HG03097 (cell line): ENCODE data around the gene MEF2C.
"Not testable (repeated sequence)": the region's sequence is repeated elsewhere in the genome, so short reads cannot be mapped to it uniquely, and the experiment has no call there.

Source experiments
- ATAC-seq: cut with Tn5 transposase; IDR thresholded peaks from one replicate; pipeline ENCODE4 v1.9.1; 2021; ENCODE audit not compliant: unreplicated experiment, low FRiP score

Gene MEF2C

DNA sequence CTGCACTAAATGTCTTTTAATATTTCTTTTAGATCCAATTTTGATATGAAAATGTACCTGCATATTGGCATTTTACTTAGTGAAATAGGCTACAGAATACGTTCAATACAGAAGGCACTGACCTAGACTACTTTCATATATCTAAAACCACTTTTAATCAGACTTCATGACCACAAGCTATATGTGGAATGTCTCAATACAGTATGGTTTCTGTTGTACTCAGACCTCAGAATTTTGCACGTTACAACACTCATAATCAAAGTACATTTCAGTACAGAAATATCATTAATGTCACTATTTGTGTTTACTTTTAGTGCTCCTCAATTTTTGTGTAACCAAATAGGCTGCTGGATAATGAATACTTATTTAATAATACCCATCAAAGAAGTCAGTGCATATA is 74.8 kb downstream of the MEF2C start:
- peak; percentile 62 for ATAC-seq

DNA sequence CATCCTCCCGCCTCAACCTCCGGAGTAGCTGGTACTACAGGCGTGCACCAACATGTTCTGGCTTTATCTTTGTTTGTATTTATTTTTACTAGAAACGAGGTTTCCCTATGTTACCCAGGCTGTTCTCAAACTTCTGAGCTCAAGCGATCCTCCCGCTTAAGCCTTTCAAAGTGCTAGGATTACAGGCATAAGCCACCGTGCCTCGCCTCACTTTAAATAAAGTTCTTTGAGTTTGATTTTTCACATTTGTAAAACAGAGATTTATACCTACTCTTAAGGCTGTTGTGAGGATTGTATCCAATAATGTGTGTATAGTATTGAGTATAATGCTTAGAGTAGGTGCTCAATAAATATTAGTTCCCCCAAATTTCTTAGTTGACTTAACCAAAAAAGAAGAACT is 75.7 kb downstream of the MEF2C start:
- no peak for ATAC-seq

DNA sequence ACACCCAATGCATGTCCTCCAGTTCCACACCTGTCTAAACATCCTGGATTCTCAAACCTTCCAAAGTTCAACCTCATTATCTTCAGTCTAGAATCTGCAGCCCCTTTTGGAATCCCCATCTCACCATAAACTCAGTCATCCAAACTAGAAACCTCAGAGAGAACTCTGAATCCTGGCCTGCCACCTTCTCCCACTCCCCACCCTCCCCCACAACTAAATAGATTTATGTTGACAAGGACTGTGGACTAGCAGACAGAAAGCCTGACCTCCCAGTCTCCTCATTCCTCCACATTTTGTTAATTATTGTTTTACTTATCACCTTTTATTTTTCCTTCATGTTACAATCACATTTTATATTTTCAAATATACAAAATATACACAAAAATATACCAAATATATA is 76.6 kb downstream of the MEF2C start:
- no peak for ATAC-seq

DNA sequence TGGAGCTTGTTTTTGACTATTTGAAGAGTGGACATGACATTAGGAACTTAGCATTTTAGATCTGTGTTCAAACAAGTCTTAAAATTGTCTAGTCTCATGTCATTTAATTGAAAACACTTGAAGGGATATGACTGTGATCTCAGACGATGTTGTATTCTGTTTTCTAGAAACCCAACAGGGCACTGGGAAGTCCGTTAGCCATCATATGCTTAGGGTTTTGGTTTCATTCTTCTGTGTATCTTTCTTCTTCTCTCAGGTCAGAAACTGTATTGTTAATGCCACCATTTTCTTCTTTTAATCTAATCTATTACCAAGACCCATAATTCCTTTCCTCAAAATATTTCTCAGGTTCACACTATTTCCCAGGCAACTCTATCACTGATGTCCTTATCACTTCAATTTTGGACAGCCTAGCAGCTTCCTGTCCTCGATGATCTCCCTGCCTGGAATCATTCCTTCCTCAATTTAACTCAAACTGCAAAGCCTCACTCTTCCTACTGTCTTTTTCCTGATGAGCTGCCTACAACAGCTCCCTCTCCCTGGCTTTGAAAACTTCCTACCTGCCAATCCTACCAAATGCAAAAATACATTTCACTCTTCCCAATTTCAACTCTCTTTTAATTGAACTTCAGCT is 77.7 kb downstream of the MEF2C start:
- peak; percentile 76 for ATAC-seq

DNA sequence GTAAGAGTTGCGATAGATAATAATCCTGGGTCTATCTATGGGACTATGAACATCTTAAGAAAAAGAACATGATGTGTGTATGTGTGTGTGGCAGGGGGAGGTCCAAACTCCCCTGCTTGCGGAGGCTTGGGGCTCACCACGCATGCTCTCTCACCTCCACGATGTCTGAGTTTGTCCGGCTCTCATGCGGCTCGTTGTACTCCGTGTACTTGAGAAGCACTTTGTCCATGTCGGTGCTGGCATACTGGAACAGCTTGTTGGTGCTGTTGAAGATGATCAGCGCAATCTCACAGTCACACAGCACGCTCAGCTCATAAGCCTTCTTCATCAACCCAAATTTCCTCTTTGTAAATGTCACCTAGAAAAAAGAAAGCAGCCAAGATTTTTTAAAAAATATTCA is 78.5 kb downstream of the MEF2C start:
- no peak for ATAC-seq

DNA sequence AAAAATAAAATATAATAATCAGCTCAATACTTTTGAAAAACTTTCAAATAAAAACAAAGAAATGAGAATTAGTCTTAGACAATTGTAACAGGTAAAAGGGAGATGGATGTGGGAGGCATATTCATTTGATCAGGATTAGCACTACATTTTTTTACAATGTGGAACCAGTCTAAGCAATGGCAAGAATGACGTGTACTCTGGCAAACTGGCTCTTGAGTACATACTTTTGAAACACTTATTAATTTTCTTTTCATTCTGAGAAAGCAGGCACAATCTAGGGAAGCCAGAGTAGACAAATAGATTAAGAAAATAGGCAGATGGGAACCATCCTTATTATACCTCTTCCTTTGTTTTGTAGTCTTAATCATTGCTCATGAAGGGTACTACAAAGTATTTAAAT is 79.7 kb downstream of the MEF2C start:
- ATAC-seq: no peak

DNA sequence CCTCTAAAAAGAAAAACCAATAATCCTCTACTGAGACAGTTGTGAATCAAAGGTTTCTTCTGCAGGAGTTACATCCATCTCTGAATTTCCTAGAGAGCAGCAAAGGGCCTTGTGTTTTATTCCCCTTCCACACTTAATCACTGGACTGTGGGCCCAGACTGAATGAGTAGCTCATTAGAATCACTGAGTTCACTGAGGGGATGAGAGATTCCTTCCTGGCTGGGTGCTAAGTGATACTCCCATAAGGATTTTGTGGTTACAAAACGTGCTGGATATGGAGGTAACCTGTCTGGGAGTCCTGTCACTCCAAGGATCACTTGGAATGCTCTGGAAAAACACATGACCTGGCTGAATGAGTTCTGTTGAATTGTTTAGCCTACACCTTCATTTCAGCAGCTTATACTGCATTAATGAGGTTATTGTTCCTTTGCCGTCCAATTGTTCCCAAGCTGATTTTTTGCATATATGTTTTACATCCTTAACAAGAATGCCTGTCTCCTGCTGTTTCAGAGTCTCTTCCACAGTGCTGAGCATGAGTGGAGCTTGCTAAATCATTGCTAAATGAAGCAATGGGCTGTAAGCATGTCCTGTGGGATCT is 82.9 kb downstream of the MEF2C start:
- no peak for ATAC-seq

DNA sequence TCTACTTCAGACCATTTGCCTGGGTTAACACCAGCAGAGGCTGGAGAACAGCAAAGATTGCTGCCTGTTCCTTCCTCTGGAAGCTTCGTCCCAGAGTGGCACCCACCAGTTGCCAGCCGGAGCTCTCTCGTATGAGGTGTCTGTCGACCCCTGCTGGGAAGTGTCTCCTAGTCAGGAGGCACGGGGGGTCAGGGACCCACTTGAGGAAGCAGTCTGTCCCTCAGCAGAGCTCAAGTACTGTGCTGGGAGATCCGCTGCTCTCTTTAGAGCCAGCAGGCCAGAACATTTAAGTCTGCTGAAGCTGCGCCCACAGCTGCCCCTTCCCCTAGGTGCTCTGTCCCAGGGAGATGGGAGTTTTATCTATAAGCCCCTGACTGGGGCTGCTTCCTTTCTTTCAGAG is 84.1 kb downstream of the MEF2C start:
- ATAC-seq: not testable (repeated sequence)

DNA sequence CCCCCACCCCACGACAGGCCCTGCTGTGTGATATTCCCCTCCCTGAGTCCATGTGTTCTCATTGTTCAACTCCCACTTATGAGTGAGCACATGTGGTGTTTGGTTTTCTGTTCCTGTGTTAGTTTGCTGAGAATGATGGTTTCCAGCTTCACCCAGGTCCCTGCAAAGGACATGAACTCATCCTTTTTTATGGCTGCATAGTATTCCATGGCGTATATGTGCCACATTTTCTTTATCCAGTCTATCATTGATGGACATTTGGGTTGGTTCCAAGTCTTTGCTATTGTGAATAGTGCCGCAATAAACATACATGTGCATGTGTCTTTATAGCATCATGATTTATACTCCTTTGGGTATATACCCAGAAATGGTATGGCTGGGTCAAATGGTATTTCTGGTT is 89.2 kb downstream of the MEF2C start:
- not testable (repeated sequence) for ATAC-seq

DNA sequence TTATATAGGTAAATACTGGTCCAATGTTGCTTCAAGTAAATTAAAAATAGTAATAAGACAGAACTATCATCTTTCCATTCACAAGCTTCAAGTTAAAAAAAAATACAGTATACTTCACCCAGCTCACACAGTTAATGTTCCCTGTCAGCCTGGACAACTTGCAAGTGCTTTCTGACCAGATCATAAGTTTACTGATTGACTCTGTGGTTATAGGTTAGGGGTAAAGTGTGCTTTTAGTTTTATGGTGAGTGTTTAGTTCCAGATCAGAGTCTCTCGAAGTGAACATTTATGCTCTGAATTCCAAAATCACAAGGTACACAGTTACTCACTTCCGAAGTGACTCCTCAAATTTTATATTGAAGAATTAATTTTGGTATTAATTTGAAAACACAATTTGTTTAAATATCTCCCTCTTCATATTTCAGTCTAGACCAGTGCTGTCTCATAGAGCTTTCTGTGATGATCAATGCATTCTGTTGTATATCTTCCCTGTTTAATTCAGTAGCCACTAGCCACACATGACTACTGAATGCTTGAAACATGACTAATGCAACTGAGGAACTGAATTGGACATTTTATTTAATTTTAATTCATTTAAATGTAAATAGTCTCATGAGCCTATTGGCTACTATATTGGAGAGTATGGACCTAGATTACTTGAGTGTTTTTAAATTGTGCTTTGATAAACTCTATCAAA is 90.7 kb downstream of the MEF2C start:
- peak; percentile 94 for ATAC-seq

DNA sequence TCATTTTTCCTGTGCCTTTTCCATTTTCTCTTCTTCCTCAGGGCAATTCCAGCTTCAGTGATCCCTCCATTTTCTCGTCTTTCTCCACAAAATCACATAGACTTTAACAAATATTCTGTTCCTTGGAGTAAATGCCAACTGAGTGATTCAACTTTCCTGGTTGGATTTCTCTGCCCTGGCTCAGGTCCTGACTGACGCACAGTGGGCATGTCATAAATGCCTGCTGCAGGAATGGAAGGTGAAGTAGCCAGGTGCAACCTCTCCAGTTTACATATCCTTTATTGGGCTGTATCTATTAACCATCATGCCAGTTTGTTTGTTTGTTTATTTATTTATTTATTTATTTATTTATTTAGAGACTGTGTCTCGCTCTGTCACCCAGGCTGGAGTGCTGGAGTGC is 95.1 kb downstream of the MEF2C start:
- no peak for ATAC-seq

DNA sequence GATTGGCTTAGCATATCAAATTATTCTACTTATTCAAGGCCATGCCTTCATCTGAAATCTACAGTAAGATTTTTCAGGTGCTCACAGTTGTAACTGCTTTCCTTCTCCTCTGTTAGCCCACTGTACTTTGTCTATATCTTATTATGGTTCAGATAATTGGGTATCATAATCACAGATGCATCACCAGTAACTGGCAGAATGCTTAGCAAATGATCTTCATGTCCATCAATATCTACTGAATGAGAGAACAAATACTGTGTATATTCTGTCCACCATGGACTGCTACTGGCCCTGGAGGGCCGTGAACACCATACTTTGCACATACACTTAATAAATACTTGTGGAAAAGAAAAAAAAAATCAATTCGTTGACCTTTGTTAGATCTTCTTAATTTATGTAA is 96.2 kb downstream of the MEF2C start:
- no peak for ATAC-seq

DNA sequence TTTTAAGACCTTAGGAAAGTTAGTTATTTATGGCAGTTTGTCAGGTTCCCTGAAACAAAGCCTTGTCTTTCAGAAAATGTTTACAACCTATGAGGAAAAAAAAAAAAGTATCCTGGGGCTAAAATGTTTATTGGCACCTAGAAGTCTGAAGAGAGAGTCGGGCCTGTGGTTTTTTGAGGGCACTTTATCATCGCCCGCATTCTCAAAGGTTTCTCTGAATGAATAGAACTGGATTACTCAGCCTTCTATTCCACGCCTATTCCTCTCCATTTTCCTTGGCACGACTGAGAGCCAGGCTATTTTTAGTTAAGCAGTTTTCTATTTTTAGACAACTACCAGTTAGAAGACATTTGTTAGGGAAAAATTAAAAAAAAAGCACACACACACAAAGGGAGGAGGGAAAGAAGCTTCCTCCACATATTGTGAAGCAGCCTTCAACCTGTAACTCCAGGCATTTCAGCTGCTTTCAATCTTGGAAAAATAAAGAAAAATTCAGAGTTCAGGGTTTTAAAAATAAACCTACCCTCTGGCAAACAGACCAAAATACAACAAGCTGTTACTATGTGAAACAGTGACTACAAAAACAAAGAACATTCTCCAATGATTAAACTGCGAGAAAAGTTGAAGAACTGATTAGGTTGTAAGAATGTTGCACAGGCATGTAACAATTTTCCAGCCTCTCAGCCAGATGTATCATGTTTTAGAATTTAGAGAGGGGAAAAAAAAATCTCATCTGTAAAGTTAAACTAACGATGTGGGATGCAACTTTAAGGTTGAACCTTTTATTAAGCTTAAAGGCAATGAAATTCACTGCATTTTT is 97.0 kb downstream of the MEF2C start:
- ATAC-seq: peak; percentile 53

DNA sequence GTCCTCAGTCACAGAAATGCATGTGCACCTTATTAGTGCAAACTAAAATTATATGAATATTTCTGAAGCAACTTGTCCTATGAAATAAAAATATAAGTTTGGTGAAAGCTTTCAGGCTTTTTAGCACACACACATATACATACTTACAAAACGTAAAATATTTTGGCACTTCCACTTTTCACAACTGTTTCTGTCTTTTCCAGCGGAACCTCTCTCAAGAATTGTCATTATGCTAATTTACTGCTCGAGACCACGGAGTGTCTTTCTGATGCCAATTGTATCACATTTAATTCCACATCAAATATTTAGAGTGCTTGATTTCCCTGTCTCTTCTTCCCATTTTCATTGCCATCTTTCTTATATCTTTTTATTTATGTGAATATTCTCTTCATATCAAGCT is 100.4 kb downstream of the MEF2C start:
- no peak for ATAC-seq

DNA sequence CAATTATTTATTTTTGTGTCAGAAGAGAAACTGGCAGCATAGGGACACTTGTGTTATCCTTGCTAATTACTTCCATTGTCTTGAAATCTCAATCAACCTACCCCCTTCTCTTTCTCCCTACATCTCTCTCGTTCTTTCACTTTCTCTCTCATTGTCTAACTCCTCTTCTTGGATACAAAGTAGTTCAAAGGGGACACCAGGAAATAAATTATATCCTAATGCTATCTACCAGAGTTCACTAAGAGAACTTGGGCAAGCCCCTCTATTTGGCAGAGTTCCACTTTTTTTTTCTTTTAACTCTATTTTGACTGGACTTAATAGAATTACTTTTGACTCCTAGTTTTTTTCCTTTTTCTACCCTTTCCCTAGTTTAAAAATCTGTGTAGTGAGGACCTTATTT is 102.2 kb downstream of the MEF2C start:
- ATAC-seq: no peak

DNA sequence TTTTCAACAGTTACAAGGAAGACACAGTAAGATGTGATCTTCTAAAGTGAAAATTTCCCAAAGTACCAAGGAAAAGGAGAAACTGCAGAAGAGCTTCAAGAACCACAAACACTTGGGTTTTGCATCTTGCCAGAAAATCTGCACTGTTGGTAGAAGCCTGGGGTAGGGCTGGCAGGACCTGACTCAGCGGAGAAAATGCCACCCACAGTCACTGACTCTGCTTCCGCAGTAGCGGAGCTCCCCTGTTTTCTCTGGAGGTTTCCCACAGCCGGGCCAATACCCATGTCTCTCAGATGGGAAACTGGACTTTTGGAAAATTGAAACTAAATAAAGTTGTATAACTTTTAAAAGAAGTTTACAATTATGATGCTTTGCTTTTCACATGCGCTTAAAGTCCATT is 104.2 kb downstream of the MEF2C start:
- ATAC-seq: no peak

DNA sequence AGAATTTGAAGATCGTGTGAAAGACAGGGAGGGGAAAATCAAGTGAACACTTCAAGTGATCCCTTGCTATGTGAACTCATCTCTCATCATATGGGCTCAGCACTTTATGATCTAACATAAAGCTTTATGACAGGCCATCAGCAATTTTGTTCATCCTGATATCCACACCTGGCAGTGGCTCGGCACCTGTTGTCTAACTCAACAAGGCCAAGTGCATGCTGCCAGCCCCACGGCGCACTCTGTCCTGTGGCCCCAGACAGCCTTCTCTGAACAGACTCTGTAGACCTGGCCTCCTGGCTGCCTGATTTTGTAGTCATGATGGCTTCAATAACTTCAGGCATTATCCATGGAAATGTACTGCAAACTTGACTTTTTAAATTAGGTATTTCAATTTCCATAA is 106.3 kb downstream of the MEF2C start:
- no peak for ATAC-seq

DNA sequence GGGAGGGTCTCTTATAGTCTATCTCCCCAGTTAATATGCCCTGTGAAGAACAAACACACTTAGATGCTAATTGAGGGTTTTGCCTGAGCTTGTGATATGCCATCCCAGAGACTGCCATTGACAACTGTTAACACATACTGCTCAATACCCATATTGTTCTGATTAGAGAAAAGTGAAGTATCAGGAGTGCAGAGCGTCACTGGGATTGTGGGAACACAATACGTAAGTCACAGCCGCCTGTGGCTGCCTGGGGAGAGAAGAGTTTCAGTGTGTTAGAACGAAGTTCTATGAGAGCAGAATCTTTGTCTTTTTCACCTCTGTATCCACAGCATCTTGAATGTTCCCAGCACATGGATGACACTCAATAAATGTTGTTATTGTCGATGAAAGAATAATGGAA is 110.2 kb downstream of the MEF2C start:
- ATAC-seq: no peak

DNA sequence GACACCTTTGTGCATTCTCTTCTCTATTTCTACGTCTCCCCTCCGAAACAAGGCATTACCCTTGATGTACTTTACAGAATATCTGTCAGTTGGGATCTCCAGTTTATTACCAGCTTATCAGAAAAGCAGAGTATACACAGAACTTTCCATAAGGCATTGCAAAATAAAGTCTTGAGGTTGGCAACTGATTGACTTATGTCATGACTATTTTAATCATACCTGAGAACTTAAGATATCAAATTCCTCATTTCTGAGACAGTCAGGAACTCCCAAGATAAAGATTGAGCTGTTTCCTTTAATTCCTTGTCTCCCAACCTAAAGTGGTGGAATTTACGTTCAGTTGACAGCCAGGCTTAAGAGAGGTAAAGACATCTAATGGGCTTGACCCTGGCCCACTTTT is 110.9 kb downstream of the MEF2C start:
- ATAC-seq: no peak

DNA sequence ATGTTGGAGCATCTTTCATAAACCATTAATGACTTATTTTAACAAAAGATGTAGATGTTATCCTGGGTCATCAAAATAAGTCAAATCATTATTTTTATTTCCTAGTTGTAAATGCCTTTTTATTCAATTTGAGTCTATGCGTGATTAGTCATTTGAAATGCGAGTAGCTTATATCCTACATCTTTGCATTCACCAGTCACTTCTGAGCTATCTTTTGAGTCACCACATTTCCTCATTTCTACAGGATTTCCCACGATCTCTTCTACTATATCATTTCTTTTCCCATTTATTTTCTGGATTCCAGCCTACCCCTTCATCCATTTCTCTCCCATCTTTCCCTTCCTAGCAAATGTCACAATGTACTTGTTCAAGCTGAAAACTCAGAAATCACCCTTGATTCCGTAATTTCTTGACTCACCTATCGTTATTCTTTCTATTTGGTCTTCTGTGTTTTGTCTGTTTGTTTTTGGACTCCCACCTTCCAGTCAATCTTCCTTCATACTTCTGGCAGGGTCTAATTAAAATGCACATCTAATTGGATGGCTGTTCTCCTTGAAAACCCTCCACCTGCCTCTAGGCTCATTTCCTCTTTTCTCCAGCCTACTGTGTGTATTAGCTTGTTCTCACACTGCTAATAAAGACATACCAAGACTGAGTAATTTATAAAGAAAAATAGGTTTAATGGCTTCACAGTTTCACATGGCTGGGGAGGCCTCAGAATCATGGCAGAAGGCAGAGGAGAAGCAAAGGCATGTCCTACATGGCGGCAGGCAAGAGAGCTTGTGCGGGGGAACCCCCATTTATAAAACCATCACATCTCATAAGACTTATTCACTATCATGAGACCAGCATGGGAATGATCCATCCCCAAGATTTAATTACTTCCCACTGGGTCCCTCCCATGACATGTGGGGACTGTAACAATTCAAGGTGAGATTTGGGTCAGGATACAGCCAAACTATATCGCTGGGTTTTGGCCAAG is 112.4 kb downstream of the MEF2C start:
- ATAC-seq: no peak
